NCI-H1048 (cell line): ENCODE measurements around the gene YTHDF1.

Experiments
- DNase-seq: peaks from one replicate; lab custom pipeline; 2025; lab: John Stamatoyannopoulos, UW

YTHDF1 gene

DNA sequence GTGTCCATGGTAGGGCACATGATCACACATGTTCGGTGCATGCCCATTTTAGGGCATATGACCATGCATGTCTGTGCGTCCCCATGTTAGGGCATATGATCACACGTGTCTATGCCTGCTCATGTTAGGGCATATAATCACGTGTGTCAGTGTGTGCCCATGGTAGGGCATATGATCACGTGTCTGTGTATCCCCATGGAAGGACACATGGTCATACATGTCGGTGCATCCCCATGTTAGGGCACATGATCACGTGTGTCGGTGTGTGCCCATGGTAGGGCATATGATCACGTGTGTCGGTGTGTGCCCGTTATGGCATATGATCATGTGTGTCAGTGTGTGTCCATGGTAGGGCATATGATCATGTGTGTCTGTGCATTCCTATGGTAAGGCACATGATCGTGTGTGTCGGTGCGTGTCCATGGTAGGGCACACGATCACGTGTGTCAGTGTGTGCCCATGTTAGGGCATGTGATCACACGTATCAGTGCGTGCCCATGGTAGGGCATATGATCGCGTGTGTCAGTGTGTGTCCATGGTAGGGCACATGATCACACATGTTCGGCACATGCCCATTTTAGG is 30.6 kb downstream of the YTHDF1 start:
- no peak for DNase-seq

DNA sequence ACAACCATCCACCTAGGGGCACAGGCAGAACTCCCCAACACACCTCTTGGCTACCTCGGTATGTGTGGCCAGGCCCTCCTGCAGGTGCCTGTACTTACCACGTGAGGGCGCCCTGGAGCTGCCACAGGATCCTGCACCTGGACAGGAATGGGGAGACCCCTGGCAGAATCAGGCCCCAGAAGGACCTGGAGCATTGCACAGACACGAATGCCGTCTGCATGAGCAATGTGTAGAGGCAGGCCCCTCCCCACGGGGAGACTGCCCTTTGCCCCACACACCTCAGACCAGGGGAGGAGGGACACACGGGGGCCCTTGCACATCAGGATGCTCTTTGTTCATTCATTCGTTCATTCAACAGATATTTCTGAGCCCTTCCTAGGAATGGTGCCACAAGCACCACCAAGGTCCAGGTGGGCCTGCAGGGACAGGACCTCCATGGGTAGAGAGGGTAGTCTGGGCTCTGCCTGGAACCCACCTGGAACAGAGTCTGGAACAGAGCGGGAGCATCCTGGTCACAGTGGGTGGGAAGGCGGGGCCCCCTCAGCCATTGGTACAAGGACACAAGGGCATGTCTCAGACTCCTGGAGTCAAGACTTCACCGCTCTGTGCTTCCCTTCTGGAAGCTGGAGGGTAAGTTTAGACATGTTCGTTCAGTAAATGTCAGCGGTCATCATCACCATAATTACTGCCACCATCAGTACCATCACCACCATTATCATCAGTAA is 32.3 kb downstream of the YTHDF1 start:
- DNase-seq: no peak

DNA sequence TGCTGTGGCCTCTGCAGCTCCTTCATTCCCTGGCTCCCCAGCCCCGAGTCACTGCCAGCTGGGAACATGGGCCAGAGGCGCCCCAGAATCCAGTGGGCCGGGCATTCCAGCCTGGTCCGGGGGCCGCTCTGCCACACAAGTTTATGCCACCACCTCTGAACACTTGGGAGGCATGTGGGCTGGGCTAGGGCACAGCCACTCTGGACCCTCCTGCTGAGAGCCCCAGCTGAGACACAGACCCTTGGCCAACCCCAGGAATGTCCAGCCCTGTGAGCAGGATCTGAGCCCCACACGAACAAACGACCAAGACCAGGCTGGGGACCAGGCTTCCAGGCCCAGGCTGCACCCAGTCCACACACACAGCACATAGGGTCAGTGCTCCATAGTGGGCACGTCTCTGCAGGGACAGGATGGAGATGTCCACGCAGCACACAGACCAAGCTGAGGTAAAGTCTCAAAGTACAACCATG is 33.0 kb downstream of the YTHDF1 start:
- no peak for DNase-seq

DNA sequence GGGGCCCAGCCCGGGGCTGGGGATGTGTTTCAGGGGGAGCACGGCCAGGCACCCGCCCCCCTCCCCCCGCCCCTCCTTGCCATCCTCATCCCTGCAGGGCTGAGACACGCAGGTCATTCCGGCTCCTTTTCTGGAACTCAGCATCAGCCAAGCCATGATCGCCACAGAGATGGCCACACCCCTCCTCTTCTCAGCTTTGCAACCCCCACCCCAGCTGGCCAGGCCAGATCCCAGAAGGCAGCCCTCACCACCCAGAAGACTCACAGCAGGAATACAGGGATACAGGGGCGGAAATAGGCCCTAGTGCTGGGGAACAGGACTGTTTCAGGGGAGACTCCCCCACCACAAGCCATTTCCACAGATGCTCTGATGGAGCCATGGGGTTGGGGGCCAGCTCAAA is 33.5 kb downstream of the YTHDF1 start:
- DNase-seq: no peak

DNA sequence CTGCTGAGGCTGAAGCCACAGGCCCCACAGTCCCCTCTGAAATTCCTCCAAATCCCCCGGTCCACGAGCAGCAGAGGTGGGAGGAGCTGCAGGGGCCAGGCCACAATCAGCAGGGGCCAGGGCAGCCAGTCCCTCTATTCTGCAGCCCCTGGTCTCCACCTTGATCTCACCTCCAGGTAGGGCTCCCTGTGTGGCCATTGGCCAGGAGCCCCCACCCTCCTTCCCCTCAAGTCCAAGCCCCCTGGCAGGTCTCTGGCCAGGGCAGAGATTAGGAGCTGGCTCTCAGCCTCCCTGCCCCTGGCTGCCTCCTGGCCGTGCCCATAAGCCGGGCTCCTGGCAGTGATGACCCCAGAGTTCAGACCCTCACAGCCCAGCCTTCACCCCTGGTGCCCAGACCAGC is 34.7 kb downstream of the YTHDF1 start:
- no peak for DNase-seq

DNA sequence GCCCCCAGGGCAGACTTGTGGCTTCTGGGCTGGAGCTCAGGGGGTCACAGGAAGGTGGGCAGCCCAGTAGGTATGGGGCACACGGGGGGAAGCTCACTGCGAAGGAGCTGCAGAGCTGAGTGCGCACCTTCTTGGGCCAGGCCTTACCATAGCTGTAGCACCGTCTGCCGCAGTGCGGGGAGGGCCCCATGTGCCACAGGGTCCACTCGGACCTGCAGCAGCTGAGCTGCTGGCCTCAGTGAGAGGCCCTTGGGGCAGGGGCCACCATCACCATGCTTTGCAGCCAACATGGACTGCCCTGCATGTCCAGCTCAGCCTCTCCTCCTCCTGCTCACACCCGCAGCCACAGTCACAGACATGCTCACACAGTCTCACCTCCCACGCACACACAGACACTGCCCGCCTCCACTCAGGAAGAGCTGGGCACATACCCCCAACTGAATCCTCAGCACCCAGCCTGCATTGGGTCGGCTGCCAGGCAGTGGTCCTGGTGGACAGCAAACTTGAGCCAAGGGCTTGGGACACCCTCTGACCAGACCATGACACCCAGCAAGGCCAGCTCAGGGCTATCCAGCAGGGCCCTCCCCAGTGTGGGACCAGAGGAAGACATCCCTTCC is 35.3 kb downstream of the YTHDF1 start:
- DNase-seq: no peak

DNA sequence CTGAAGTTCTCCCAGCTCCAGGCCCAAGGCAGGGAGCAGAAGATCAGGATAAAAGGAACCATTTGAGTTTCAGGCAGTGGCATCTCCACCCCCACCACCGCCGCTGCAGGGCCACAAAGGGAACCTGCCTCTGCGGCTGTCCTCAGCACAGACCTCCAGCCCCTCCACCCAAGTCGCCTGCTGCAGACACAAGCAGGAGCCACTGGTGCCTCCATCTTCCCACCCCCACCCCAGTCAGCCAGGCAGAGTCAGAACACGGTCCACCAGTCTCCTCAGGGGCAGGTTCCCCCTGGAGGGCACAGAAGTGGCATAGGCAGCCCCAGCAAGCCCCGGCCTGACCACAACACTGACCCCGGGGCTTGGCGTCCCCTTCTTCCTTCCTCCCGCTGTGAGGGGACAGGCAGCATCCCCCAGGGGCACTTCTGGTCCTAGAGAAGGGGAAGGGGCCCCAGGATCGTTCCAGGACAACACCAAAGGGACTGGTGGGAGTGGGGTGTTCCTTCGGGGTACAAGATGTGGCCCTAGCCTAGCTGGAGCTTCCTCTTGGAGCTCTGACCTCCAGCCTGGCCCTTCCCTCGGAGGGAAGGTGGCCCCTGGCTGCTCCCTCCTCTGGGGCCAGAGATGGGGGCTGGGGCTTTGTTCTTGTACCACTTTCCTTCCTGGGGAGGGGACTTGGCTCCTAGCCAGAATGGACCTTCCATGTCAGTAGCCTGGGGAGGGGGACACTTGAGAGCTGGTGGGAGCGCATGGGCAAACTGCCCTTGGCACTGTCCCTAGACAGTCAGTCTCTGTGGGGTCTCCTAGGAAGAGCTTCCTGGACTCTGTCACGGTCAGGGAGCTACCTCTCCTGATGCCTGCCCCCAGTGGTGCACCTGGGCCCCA is 36.0 kb downstream of the YTHDF1 start:
- no peak for DNase-seq

DNA sequence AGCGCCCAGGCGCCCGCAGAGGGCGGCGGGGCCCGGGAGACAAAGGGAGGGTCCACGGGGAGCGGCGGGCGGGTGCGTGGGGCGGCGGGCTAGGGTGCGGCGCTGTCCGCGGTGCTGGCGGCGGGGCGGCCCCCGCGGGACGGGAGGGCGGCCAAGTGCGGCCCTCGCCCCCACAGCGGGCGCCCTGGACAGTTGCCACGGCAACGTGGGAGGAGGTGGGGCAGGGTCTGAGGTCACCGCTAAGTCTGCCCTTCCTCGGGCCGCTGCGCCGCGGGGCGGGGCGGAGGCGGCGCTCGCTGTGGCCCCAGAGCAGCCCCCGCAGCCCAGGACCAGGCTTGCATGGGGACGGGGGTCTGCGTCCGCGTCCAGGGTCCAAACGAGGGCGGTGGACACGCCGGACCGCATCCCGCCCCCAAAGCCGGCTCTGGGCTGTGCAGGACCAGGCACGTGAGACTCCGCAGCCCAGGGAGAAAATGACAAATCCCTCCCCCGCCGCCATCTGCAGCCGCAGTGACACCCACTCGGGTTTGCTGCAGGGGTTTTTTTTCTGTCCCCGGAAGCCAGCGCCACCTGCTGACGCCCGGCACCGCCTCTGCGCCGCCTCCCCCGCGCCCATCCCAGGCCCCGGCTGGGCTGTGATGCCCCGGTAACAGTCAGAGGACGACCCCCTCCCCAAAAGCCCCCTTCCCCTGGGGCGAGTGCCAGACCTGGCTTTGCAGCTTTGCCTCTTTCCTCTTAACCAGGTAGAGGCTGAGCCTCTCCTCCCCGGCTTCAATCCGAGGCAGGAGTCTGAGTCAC is 36.8 kb downstream of the YTHDF1 start:
- DNase-seq: no peak

DNA sequence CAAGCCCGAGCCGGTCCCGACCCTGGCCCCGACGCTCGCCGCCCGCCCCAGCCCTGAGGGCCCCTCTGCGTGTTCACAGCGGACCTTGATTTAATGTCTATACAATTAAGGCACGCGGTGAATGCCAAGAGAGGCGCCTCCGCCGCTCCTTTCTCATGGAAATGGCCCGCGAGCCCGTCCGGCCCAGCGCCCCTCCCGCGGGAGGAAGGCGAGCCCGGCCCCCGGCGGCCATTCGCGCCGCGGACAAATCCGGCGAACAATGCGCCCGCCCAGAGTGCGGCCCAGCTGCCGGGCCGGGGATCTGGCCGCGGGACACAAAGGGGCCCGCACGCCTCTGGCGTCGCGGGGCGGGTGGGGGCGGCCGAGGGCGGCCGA is 37.5 kb downstream of the YTHDF1 start:
- no peak for DNase-seq

DNA sequence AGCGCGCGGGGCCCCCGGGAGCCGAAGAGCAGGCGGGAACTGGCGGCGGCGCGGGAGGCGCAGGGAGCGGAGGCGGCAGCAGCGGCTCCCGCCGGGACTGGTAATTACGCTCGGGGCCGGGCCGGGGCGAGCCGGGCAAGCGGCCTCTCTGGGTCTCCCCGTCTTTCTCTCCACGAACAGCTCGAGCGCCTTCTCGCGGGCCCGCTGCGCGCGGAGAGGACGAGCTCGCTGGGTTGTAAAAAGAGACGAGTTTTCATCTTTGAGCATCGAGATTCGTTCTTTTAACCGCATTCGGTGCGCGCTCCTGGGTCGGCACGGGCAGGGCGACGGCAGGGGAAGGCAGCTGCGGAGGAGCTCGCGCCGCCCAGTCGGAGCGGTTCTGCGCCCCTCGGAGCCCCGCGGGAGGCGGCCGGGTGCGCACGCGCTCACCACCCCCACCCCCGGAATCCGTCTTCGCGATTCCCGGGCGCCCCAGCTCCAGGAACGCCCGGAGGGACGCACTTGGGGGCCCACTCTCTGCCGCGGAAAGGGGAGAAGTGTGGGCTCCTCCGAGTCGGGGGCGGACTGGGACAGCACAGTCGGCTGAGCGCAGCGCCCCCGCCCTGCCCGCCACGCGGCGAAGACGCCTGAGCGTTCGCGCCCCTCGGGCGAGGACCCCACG is 38.0 kb downstream of the YTHDF1 start:
- DNase-seq: no peak

DNA sequence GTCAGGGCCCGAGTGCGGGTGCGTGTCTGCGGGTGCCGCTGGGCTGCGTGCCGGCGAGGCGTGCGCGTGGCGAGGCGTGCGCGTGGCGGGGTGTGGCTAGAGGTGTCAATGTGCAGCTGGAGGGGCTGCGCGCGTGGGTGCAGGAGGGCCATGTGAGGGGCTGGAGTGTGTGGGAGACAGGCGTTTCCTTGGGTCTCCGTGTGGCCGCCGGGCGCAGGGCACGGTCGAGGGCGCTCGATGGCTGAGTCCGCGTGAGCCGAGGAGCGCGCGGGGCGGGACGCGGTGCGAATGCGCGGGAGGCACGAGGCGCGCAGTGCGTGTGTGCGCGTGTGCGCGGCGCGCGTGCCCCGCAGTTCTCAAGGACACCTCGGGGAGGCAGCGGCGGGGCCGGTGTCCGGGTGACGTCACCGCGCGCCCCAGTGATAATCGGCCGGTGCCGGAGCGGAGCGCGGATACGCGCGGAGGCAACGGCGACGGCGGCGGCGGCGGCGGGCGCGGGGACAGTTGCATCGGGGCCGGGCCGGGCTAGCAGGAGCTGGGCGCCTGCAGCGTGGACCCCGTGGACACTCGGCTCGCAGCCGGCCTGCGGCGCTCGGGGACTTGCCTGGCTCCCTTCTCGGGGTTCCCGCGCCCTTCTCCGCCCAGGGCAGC is 38.7 kb downstream of the YTHDF1 start:
- DNase-seq: no peak

DNA sequence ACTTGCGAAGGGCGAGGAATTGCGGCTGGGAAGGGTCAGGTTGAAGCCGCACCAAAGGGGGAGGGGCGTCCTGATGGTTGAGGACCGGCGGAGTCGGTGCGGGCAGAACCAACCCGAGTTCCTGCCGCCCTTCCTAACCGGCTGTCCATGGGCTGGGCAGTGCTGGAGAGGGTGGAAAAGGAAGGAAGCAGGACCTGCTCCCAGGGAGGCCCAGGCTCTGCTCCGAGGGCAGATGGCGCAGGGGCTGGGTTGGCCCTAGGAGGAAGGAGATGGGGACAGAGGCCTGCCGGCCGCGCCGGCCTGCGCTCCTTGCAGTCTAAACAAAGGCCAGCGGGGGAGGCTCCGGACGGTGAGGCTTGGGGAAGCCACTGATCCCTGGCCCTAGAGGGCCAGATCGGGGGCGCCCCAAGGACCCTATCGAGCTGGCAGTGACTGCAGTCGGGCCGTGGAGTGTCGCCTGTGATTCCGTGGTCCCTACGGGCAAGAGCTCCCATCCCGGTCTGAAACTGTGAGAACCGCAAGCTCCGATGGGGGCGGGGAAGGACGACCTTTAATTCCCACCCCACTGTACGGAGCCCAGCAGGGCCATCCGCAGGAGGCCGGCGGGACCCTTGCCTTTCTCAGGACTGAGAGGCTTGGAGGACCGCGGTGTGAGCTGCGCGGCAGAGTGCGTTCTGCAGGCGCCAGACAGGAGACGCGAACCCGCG is 39.4 kb downstream of the YTHDF1 start:
- DNase-seq: no peak

DNA sequence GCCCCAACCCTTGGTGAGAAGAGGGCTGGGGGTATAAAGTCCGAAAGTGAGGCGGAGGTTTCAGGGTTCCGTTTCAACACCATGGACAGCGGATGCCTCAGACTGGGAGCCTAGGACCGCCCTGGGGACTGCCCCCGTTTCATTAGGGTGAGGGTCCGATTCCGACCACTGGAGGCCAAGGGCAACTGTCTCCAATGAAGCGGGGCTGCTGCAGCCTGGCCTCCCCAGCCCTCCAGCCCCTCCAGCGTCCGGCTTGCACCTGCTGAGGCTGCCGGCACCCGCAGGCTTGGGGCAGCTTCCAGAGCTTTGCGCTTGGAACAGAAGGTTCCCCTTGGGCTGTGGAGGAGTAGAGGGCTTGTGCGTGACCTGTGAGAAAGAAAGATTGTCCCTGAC is 39.9 kb downstream of the YTHDF1 start:
- no peak for DNase-seq

DNA sequence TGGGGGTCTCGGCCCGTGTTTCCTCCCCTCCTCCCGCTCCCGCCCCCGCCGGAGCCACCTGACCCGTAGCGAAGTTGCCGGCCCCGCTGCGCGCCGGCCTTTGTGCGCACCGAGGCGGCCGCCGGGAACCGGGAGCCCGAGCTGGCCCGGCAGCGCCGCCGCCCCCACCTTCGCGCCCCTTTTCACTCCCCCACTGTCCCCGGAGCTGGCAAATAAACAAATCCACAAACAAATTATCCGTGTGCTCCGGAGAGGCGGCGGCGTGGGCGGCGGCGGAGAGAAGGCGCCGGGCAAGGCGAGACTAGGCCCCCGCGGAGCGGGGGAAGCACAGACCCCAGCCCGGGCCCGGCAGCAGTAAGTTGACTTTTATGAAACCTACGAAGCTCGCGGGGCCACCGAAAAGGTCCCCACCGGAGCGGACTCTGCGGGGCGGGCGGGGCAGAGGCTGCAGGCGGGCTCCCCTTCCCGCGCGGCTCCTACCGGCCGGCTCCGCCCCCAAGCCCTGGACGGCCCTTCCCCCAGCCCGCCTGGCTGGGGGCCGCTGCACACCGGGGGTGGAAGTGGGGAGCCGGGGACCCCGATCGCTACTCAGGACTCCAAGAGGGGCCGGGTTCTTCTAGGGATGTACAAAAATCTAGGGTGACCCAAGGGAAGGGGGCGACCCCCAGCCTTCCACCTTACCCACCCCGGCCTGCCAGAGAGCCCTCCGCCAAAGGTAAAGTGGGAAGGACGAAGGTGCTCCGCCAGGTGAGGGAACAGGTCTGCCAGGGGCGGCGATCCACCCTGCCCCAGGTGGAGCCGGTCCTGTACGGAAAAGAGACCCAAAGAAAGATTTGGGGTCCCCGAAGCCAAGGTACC is 40.7 kb downstream of the YTHDF1 start:
- no peak for DNase-seq

DNA sequence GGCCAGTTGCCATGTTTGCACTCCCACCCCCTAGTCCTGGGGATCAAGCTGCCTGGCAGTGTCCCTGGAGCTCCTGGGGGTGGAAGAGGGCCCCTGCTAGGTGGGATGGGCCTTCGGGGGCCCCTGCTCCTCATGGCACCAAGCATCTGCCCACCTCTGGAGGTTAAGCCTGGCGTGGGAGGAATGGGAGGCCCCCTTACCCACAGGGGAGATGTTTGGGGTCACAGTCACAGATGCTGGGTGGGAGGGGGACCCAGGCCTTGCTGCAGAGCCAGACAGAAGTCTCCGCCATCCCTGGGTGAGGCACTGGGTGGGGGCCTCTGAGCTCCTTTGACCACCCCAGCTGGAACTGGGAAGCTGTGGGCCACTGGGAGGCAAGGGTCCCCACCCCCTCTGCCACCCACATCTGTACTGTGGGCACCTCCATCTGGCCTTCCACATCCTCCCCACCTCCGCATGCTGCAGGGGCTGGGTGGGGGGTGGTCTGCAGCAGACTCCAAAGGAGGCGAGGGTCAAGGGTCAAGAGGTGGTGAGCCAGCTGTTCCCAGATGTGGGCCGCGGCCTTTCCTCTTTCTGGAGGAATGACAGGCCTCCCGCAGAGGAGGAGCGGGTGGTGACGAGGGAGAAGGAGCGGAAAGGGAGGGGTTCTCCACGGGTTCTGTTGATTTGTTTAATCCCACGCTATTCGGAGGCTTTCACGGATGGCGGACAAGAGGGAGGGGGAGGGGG is 41.5 kb downstream of the YTHDF1 start:
- DNase-seq: no peak

DNA sequence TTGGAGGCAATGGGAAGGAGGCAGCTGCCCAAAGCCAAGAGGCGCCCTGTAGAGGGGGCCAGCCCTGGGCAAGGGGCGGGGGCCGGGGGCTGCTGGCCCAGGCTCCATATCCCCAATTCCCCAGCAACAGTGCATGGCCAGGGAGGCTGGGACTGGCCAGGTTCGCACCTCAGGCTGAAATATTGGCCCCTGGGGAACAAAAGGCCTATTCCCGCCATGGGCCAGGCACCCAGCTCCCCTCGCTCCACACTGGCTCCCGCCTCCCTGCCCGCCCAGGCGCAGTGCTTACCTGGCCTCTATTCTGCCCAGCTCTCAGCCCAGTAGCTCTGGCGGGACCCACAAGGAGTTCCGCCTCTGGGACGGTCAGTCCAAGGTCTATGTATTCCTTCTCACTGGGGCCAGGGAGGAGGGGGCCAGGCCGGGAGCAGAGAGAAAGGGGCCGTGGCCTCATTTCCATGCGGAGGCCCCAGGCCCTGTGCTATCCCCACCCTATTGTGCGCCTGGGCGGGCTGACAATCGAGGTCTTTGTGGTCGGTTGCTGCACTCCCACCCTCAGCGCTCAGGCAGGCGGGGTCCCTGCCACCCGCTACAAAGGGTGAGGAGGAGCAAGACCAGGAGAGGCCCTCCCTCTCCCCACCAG is 42.3 kb downstream of the YTHDF1 start:
- no peak for DNase-seq

DNA sequence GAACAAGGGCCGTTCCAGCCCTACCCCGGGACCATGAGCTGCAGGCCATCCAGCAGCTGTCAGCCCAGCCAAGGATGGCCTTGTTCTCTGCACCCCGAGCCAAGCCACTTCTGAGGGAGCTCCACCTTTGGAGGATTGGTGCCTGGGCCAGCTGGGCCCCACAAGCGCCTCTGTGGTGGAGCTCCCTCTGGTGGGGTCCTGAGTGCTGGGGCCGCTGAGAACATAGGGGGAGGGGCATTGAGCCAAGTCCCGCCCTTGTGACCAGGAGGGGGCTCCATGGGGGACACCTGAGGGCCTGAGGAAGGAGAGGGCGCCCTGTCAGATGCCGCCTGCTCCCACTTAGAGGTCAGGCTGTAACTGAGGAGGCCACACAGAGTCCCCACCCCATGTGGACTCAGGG is 43.2 kb downstream of the YTHDF1 start:
- DNase-seq: no peak

DNA sequence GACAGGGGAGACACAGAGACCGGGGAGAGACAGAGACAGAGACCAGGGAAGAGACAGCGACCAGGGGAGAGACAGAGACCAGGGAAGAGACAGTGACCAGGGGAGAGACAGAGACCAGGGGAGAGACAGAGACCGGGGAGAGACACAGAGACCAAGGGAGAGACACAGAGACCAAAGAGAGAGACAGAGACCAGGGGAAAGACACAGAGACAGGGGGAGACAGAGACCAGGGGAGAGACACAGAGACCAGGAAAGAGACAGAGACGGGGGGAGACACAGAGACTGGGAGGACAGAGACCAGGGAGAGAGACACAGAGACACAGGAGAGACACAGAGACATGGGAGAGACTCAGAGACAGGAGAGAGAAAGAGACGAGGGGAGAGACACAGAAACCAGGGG is 43.9 kb downstream of the YTHDF1 start:
- no peak for DNase-seq
